NCI-H146 (cell line): ENCODE measurements around the gene ANGPTL2.

ENCODE experiments used
- DNase-seq: peaks from one replicate; lab custom pipeline; 2025; lab: John Stamatoyannopoulos, UW

Gene ANGPTL2

DNA sequence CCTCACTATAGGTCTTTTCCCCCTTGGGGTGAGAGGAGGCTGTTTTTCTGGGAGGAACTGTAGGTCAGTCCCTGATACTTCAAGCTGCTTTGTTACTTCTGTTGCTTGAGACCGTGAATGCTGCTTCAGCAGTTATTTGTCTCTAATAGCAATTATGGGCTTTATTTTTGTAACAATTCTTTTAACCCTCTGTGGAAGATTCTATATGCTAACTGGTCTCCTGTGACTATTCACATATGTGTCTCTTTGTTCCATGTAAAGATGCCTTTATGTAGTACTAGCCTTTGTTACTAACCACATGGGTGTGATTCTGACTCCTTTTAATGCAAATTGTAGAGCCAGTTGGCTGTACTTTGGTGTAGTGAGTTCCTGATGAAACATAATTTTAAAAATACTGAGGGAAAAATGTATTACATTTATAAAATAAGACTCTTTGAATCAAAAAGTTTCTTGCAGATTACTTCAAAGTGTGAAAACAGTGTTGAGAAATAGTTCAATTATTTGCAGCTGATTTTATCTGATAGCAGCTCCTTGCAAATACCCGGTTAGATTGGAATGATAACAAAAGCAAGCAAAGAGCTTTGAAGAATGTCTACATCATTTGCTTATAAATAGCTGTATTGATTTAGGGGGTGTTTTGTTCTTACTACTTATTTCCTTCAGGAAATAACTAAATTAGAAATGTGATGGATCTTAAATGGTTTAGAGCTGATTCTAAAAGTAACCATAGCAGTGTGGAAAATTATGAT lies 46.6 kb downstream of the ANGPTL2 start:
- no peak for DNase-seq

GRCh38 chr9:127074561-127075548 lies 47.6 kb downstream of the ANGPTL2 start:
- DNase-seq, result peak; percentile 64

GRCh38 chr9:127067603-127068220 lies 54.7 kb downstream of the ANGPTL2 start:
- no peak for DNase-seq

DNA sequence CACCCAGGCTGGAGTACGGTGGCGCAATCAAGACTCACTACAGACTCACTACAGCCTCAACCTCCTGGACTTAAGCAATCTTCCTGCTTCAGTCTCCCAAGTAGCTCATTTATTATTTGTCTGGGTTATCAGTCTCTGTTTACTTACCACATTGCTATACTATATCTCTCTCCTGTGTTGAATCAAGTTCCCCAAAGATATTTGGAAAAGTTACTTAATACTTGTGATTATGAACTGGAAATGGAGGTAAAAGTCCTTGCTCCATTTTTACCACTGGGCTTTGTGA lies 55.6 kb downstream of the ANGPTL2 start:
- DNase-seq, result no peak

- no peak for DNase-seq
Observed at GRCh38 chr9:127066060-127066850, 56.2 kb downstream of the ANGPTL2 start.

GRCh38 chr9:127065592-127065991 lies 56.8 kb downstream of the ANGPTL2 start:
- no peak for DNase-seq

- DNase-seq, result no peak
Observed at GRCh38 chr9:127064335-127064734, 58.1 kb downstream of the ANGPTL2 start.

DNA sequence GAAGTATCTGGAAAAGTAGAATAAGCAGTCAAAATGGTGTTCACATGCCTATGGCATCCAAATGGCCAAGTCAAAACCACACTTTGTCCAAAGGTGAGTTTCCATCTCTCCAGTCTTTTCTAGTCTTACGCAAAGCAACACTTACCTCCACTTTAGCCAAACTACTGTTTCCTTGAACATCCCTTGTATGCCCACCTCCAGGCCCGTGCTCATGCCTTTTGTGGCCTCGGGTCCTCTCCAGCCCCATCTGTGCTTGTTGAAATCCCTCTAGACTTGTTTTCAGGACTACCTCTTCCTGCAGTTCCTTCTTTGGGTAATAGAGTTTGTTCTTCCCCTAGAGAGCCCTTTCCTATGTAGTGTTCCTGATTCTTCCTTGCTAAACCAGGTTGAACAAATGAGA lies 61.0 kb downstream of the ANGPTL2 start:
- DNase-seq, result no peak

- DNase-seq, result no peak
Observed at GRCh38 chr9:127059765-127060361, 62.6 kb downstream of the ANGPTL2 start.

GRCh38 chr9:127059030-127059429 lies 63.4 kb downstream of the ANGPTL2 start:
- no peak for DNase-seq

- no peak for DNase-seq
Observed at GRCh38 chr9:127058645-127059021, 63.8 kb downstream of the ANGPTL2 start.

GRCh38 chr9:127058011-127058644 lies 64.3 kb downstream of the ANGPTL2 start:
- no peak for DNase-seq

DNA sequence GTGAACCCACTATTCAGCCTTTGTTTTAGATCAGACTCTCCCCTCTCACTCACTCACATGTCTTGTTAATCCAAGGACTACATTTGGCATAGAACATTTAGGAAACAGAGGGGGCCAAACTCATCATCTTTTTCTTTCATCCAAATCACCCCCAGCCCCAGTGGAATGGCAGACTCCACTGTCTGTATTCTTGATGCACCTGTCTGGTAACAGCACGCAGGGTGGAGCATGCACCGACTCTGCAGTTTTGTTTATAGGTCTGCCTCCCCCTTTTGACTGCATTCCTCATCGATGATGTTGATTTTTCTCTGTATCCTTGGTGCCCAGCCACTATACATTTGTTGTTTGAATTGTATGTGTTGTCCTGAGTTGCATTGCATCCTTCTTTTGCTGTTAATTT lies 66.0 kb downstream of the ANGPTL2 start:
- DNase-seq, result no peak

DNA sequence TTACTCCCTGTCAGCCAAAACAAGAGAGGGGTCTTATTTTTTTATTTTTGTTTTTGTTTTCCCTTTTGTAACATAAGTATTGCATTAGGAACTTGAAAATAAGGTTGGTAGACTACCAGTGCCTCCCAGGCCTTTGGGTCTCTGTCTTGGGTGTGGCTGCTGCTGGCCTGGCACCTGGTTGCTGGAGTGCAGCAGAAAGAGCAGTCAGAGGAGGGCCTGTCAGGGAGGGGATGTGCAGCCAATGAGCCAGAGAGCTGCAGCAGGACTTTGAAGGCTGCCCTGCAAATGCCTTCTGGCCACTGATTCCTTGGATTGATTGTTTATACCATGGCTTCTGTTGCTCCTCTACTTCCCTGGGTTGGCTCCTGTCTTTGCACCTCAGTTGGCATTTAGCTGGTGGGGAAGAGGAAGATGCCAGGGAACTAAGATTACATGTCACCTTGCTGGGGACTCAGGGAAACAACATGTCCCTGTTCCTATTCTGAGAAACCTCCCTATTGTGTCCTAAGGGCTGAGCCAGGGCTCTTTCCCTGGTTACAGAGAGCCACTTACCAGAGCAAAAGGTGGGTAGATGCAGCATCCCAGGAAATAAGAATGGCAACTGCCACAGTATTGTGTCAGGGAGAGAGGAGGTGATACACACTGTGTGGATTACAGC lies 66.6 kb downstream of the ANGPTL2 start:
- no peak for DNase-seq

GRCh38 chr9:127053960-127054359 lies 68.5 kb downstream of the ANGPTL2 start:
- DNase-seq, result no peak

DNA sequence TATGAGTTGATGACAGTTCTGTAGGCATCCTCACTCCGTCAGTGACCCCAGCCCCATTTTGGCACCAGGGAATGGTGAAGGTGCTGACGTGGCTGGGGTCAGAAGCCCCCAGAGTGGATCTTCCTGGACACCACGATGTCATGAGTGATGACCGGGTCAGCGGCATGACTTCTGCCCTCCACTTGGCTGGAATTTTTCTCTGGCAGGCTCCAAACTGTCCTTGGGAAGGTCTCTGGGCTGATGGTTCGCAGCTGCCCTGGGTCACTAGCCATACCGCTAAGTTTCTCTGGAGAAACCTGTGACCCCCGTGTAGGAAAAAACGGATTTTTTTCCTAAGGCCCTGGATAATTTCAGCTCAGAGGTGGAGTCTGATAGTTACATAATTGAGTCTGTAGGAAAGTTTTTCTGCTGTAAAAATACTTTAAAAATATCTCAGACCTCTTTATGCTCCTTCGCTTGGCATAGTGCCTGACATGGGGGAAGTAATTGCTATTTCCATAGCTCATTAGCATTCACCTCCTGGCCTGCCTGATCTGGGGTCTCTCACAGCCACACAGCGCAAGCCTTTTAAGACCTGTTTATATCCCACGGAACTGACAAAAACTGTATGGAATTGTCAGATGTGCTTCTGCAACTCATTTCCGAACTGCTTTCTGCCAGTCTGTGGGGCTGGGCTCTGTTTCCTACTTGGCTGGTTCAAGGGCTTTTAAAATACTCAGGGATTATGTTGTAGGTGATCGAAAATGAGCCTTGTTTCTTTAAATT lies 69.2 kb downstream of the ANGPTL2 start:
- no peak for DNase-seq

DNA sequence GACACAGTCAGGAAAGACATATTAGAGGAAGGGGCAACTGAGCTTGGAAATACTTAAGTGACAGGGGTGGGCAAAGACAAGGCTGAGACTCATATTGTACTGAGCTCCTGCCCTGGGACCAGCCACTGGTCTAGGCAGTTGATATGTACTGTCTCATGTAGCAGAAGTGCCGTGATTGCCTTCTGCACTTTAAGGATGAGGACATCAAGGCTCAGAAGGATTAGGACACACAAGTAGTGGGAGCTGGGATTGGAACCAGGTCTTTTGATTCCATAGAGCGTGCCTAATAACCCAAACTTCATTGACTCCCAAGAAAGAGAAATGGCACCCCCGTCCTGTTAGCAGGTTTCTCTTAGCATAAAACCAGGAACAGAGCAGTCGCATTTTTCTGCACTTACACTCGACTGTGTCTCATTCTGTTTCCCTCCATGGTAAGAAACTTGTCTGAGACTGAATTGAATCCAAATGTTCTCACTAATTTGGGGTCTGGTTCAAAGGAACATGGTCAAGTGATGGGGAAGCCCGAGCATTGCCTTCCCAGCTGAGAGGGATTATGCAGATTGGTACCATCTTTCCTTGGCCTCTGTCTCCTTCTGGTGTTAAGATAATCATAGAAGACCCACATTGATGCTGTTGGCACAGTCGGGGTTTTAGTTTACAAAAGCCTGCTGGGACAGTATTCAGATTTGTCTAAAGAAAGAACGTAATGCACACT lies 70.4 kb downstream of the ANGPTL2 start:
- DNase-seq, result no peak

GRCh38 chr9:127050591-127051001 lies 71.8 kb downstream of the ANGPTL2 start:
- DNase-seq, result peak; percentile 30

DNA sequence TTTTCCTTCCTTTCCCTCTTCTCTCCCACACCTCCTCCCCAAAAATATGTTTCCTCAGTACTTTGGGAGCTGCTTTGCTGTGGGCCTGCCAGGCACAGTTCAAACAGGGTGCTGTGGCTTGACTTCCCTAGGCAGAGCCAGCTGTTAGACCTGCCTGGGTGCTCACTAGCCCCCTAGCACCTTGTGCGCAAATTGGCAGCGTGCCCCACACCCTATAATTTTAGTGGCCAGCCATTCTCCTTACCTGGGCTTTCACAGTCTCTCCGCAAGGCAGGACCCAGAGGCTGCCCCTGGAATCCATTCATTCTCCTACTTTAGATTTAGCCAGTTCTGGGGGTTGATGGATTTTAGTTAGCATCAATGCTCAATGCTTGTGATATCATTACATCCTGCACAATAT lies 72.3 kb downstream of the ANGPTL2 start:
- DNase-seq, result no peak
